ENCODE measurements around the gene OLFML2A. TPM values are rescaled to one million over a fixed set of nuclear protein-coding genes. Genes with fewer than 3 reads are reported as not detected.

OLFML2A gene
- total and polyA plus RNA-seq, 2 donors from 2014 or later, result 5.1 to 12.2 TPM

DNA sequence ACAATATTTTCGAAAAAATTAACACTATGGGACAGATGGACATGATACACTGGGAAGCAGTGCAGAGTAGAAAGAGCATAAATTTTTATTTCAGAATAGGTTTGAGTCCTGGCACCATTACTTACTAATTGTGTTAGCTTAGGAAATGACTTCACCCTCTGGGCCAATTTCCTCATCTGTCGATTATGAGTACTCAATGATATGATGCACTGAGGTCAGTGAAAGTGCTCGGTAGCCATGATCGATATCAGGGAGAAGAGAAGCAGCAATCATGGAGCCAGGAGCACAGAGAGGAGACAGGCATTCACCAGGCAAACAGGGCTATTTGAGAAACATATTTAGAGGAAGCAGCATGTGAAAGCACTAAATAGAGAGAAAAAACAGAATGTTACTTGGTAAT, 35.3 kb upstream of the OLFML2A start:
- intact Hi-C loops (cut with DNase I), result no loop called here
- Histone ChIP-seq H3K9ac (ENCODE audit: low read length in 3 of 3) (no peak overlapping the region), H3K4me3 (ENCODE audit: low read length in 3 of 3) (no peak overlapping the region), H3K36me3 (ENCODE audit: control insufficient read depth in 2 of 3, insufficient read depth in 3 of 3, low read length in 3 of 3) (no peaks in the 10 kb centered on the region), H3K9me3 (ENCODE audit: control insufficient read depth in 2 of 3, insufficient read depth in 1 of 3, low read length in 3 of 3) (no peaks in the 10 kb centered on the region), H3K27me3 (ENCODE audit: control insufficient read depth, insufficient read depth, low read length) (no peaks in the 10 kb centered on the region), H3K27ac (ENCODE audit: low read depth in 2 of 2, low read length in 2 of 2) (no peak overlapping the region), H3K4me1 (ENCODE audit: control insufficient read depth in 2 of 3, insufficient read depth in 2 of 3, low read depth in 1 of 3, low read length in 3 of 3) (no peaks in the 10 kb centered on the region)
- FAIRE-seq, result no peak
- TF ChIP-seq, protein P1, sequence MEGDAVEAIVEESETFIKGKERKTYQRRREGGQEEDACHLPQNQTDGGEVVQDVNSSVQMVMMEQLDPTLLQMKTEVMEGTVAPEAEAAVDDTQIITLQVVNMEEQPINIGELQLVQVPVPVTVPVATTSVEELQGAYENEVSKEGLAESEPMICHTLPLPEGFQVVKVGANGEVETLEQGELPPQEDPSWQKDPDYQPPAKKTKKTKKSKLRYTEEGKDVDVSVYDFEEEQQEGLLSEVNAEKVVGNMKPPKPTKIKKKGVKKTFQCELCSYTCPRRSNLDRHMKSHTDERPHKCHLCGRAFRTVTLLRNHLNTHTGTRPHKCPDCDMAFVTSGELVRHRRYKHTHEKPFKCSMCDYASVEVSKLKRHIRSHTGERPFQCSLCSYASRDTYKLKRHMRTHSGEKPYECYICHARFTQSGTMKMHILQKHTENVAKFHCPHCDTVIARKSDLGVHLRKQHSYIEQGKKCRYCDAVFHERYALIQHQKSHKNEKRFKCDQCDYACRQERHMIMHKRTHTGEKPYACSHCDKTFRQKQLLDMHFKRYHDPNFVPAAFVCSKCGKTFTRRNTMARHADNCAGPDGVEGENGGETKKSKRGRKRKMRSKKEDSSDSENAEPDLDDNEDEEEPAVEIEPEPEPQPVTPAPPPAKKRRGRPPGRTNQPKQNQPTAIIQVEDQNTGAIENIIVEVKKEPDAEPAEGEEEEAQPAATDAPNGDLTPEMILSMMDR (IDR thresholded peaks at IDR 0.05; ENCODE audit: borderline replicate concordance, extremely low read depth, insufficient read depth), result no peak
- no peak for DNase-seq

DNA sequence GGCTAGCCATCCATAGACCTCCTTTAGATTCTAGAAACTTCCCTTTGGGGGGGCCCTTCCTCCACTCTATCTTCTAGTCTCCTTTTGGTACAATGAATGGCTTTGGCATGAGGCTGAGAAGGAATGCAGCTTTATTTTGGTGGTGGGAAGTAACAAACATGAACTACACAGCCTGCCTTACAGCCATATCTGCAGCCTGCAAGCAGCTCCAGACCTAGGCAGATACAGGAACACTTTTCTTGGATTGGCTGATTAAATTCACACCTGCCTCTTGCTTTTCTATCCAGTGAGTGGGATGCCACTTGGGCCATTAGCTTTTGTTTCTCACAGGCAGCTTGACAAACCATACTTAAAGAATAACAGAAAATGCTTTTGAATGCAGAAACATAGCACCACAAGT, 34.0 kb upstream of the OLFML2A start:
- Histone ChIP-seq H3K27ac (ENCODE audit: low read depth in 2 of 2, low read length in 2 of 2) (no peak overlapping the region), H3K9ac (ENCODE audit: low read length in 3 of 3) (no peak overlapping the region), H3K27me3 (ENCODE audit: control insufficient read depth, insufficient read depth, low read length) (no peaks in the 10 kb centered on the region), H3K4me1 (ENCODE audit: control insufficient read depth in 2 of 3, insufficient read depth in 2 of 3, low read depth in 1 of 3, low read length in 3 of 3) (no peaks in the 10 kb centered on the region), H3K36me3 (ENCODE audit: control insufficient read depth in 2 of 3, insufficient read depth in 3 of 3, low read length in 3 of 3) (no peaks in the 10 kb centered on the region), H3K9me3 (ENCODE audit: control insufficient read depth in 2 of 3, insufficient read depth in 1 of 3, low read length in 3 of 3) (no peaks in the 10 kb centered on the region), H3K4me3 (ENCODE audit: low read length in 3 of 3) (no peak overlapping the region)
- intact Hi-C loops (cut with DNase I), result no loop called here
- TF ChIP-seq, protein P1 (IDR thresholded peaks at IDR 0.05; ENCODE audit: borderline replicate concordance, extremely low read depth, insufficient read depth), result no peak
- FAIRE-seq (no peak), DNase-seq (no peak)

DNA sequence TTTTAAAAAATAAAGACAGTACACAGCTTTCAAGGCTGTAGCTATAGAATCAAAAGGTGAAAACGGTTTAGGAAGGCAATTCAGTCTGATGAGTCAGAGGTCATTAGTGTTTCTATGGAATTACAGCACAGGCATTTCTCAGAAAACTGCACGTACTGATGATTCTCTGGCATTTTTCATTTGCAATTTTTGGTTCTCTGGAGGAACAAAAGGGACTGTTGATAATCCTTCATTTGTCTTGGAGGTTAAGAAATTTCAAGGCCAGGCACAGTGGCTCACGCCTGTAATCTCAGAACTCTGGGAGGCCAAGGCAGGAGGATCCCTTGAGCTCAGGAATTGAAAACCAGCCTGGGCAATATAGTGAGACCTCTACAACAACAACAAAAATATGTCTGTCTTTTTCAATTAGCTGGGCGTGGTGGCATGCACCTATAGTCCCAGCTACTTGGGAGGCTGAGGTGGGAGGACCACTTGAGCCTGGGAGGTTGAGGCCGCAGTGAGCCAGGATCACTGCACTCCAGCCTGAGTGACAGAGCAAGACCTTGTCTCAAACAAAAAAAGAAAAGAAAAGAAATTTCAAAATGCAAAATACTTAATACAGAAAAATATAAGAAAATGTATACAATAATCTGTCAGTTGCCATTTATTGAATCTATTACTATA, 33.1 kb upstream of the OLFML2A start:
- Histone ChIP-seq H3K27ac (ENCODE audit: low read depth in 2 of 2, low read length in 2 of 2) (no peak overlapping the region), H3K9me3 (ENCODE audit: control insufficient read depth in 2 of 3, insufficient read depth in 1 of 3, low read length in 3 of 3) (no peaks in the 10 kb centered on the region), H3K4me3 (ENCODE audit: low read length in 3 of 3) (no peak overlapping the region), H3K9ac (ENCODE audit: low read length in 3 of 3) (no peak overlapping the region), H3K36me3 (ENCODE audit: control insufficient read depth in 2 of 3, insufficient read depth in 3 of 3, low read length in 3 of 3) (no peaks in the 10 kb centered on the region), H3K4me1 (ENCODE audit: control insufficient read depth in 2 of 3, insufficient read depth in 2 of 3, low read depth in 1 of 3, low read length in 3 of 3) (no peaks in the 10 kb centered on the region), H3K27me3 (ENCODE audit: control insufficient read depth, insufficient read depth, low read length) (no peaks in the 10 kb centered on the region)
- FAIRE-seq (no peak), DNase-seq (peak in 1 of 5 donors; percentile 4)
- intact Hi-C loops (cut with DNase I), result no loop called here
- TF ChIP-seq, protein P1 (IDR thresholded peaks at IDR 0.05; ENCODE audit: borderline replicate concordance, extremely low read depth, insufficient read depth), result no peak

DNA sequence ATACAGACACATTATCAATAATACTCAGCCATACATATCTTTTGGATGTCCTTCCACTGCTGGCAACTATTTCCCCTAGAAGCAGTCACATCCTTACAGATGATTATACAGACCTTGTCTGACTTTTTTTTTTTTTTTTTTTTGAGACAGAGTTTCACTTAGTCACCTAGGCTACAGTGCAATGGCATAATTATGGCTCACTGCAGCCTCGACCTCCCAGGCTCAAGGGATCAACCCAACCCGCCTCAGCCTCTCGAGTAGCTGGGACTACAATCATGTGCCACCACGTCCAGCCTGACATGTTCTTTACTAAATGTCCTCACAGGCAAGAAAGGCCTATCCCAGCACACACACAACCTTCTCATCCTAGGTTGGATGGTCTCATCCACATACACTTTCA, 29.9 kb upstream of the OLFML2A start:
- FAIRE-seq, result no peak
- Histone ChIP-seq H3K9ac (ENCODE audit: low read length in 3 of 3) (no peak overlapping the region), H3K4me1 (ENCODE audit: control insufficient read depth in 2 of 3, insufficient read depth in 2 of 3, low read depth in 1 of 3, low read length in 3 of 3) (no peaks in the 10 kb centered on the region), H3K36me3 (ENCODE audit: control insufficient read depth in 2 of 3, insufficient read depth in 3 of 3, low read length in 3 of 3) (no peaks in the 10 kb centered on the region), H3K9me3 (ENCODE audit: control insufficient read depth in 2 of 3, insufficient read depth in 1 of 3, low read length in 3 of 3) (no peaks in the 10 kb centered on the region), H3K27ac (ENCODE audit: low read depth in 2 of 2, low read length in 2 of 2) (no peak overlapping the region), H3K4me3 (ENCODE audit: low read length in 3 of 3) (no peak overlapping the region), H3K27me3 (ENCODE audit: control insufficient read depth, insufficient read depth, low read length) (no peaks in the 10 kb centered on the region)
- DNase-seq, result no peak
- intact Hi-C loops (cut with DNase I), result no loop called here
- TF ChIP-seq, protein P1 (IDR thresholded peaks at IDR 0.05; ENCODE audit: borderline replicate concordance, extremely low read depth, insufficient read depth), result no peak

All from kidney (tissue), 14 donors.